Left lobe of liver (tissue), 2 donors: Measurements from ENCODE around the gene OR2A5. TPM values are rescaled to one million over a fixed set of nuclear protein-coding genes. Genes with fewer than 3 reads are reported as not detected.
"Not testable (repeated sequence)": the region's sequence is repeated elsewhere in the genome, so short reads cannot be mapped to it uniquely, and the experiment has no call there.

ENCODE experiments used
- ATAC-seq: fragments of 200-7000 bp; cut with Tn5 transposase; one replicate; pipeline ENCODE4 v1.9.1; 2020; ENCODE audit warnings: mild to moderate bottlenecking, moderate library complexity
- DNase-seq: peaks from one replicate; pipeline ENCODE4 v3.0.0-alpha.2; 2020; ENCODE audit warnings: low spot score
- total RNA-seq: library from RNA; stranded (reverse); gene quantifications from one replicate; pipeline ENCODE4 v1.2.1, GENCODE V29; 2021
- donor health status: DM: no; HTN: no; CAD: no; lungs with moderate emphysema.
- donor health status: DM: no; HTN: yes; CAD: no.

OR2A5 gene
- total RNA-seq, 1 donor from 2014 or later, result not detected

GRCh38 chr7:144032985-144033709 is 15.6 kb upstream of the OR2A5 start:
- ATAC-seq (no peak), DNase-seq (no peak)

DNA sequence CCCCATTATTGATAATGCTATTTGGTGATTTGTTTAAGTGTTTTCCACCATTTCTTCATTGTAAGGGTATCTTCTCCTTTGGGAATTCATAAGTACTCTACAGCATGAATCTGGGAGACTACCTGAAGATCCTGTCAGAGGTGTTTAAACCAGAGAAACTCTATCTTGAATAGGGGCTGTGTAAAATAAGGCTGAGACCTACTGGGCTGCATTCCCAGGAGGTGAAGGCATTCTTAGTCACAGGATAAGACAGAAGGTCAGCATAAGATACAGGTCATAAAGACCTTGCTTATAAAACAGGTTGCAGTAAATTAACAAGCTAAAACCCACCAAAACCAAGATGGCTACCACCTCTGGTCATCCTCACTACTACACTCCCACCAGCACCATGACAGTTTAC is 13.4 kb upstream of the OR2A5 start:
- DNase-seq, result no peak
- ATAC-seq, result no peak

DNA sequence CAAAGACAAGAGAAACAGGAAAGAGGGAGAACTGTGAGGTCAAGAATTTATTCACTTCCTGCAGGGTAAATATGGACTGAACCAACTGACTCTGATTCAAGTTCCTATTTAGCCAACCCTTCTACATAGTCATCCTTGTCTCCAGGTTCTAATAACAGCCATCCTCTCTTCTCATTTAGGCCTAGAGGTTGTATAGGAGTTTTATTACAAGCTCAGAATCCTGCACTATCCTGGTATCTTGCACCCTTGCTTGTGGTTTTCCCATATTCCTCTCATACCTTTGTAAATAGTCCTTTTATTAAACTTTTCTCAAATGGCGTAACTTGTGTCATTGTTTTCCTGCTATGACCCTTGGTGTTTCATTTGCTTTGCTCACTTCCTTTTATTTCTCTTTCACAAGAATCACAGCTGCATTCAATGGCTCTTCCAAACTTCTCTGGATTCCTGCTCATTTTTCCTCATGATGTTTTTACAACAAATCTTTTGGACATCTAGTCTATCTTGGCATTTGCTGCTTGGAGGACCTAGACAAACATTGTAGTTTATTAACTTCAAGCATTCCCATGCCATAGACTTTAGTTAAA is 12.4 kb upstream of the OR2A5 start:
- ATAC-seq (no peak), DNase-seq (no peak)

GRCh38 chr7:144037414-144038035 is 11.2 kb upstream of the OR2A5 start:
- ATAC-seq, result no peak
- DNase-seq, result no peak

- no peak for ATAC-seq
Measured at GRCh38 chr7:144038887-144039286, 9.9 kb upstream of the OR2A5 start.

DNA sequence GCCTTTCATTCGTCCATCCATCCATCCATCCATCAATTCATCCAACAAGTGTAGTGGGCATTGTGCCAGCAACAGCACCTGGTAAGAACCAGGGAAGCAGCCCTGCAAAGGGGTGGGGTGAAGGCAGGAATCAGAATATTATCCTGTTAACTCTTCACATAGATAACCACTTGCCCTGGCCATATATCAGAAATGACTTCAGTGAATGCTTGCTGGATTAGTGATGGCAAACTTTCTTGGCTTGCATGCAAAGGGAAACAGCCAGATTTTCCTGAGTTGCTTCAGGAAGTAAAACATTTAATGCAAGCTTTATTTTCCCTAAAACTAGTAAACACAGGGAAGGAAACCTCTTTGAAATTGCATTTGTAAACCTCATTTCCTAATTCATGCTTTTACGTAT is 743 bp downstream of the OR2A5 start:
- ATAC-seq (no peak), DNase-seq (no peak)

More at GRCh38 chr7:144038887-144039286, 9.9 kb upstream of the OR2A5 start:
- no peak for DNase-seq

- DNase-seq, result no peak
- no peak for ATAC-seq
Measured at GRCh38 chr7:144050093-144050492, 1.3 kb downstream of the OR2A5 start.

- not testable (repeated sequence) for DNase-seq, ATAC-seq
Measured at GRCh38 chr7:144050884-144051283, 2.1 kb downstream of the OR2A5 start.

- no peak for DNase-seq
- ATAC-seq, result no peak
Measured at GRCh38 chr7:144057954-144058353, 9.2 kb downstream of the OR2A5 start.

- DNase-seq, result no peak
- ATAC-seq, result no peak
Measured at GRCh38 chr7:144063710-144064109, 15.0 kb downstream of the OR2A5 start.

DNA sequence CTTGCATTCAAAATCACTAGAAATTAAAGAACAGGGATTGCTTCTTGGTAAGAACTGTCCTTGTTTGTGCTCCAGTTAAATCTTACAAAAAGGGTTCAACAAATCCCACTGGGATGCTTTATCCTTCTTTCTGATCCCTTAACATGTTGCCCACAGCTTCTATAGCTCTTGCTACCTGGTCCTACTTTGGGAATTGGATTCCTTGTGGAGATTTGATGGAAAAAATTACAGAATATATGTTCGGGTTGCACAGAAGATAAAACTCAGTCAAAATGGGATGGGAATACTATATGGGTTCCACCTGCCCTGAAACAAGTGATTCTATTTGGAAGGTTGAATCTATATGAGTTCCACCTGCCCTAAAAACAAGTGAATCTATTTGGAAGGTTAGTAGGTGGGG is 20.8 kb downstream of the OR2A5 start, which contains the start of gene OR2A25:
OR2A25 (plus strand) TSS at position 301 of the 400 bp plus-strand sequence. CDS start 4,409 bp downstream, outside the sequence.
- ATAC-seq (no peak), DNase-seq (no peak)

- ATAC-seq (no peak), DNase-seq (no peak)
Measured at GRCh38 chr7:144069953-144070352, 21.2 kb downstream of the OR2A5 start.

DNA sequence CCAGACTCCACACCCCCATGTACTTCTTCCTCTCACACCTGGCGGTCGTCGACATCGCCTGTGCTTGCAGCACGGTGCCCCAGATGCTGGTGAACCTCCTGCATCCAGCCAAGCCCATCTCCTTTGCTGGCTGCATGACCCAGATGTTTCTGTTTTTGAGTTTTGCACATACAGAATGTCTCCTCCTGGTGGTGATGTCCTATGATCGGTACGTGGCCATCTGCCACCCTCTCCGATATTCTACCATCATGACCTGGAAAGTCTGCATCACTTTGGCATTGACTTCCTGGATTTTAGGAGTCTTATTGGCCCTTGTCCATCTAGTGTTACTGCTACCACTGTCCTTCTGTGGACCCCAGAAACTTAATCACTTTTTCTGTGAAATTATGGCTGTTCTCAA is 25.6 kb downstream of the OR2A5 start:
- DNase-seq, result no peak
- no peak for ATAC-seq

GRCh38 chr7:144085978-144086377 is 37.2 kb downstream of the OR2A5 start, which contains the start of gene OR2A12:
Gene OR2A12, plus strand, starts transcription at chr7:144086278. Its CDS starts 8,830 bp downstream, at chr7:144095108.
- ATAC-seq (no peak), DNase-seq (no peak)

- ATAC-seq (no peak), DNase-seq (no peak)
Measured at GRCh38 chr7:144086730-144087129, 38.0 kb downstream of the OR2A5 start.

DNA sequence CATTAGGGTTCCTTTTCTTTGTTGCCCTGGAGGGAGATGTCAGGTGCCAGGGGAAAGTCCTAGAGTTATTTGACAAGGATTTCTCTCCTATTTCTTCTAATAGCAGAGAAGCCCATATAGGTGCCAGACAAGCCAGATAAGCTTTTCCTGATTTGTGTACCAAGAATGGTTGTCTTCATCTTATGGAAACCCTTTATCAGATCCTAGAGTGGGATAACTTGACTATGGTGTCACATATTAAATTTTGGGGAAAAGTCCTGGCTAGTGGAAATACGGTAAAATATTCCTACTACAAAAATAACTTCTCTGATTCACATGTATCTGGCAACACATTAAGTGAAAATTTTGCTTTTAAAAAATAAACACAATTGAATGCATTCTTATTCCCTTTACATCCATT is 38.5 kb downstream of the OR2A5 start:
- DNase-seq (no peak), ATAC-seq (no peak)

- ATAC-seq (no peak), DNase-seq (no peak)
Measured at GRCh38 chr7:144090667-144091066, 41.9 kb downstream of the OR2A5 start.

DNA sequence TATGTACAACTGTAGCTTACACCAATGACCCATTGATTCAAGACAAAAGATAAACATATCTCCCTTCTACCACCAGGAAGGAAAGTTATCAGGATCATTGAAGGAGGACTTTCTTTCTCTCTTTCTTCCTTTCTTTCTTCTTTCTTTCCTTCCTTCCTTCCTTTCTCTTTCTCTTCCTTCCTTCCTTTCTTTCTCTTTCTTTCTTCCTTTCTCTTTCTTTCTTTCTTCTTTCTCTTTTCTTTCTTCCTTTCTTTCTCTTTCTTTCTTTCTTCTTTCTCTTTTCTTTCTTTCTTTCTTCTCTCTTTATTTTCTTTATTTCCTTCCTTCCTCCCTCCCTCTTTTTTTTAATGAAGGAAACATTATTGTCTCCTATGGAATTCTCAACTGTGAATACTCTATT is 50.0 kb downstream of the OR2A5 start:
- no peak for DNase-seq
- no peak for ATAC-seq

- ATAC-seq, result no peak
- no peak for DNase-seq
Measured at GRCh38 chr7:144100607-144101006, 51.9 kb downstream of the OR2A5 start.

DNA sequence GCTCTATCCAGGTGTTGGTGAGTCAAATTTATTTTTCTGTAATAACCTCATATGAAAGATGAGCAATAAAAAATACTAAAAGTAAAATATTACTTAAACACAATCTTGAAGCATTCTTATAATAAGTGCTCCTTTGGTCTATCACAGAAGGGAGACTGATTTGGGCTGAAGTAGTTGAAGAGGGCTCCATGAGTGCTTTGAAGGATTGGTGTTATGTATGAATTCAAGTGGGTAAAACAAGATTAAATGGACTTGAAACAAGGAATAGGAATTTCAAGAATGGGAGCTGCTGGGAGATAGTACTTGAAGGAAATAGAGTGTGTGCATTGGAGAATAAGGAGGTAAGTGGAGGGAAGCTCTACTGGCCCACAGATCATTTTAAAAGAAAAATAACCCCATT is 53.3 kb downstream of the OR2A5 start:
- ATAC-seq (no peak), DNase-seq (no peak)

DNA sequence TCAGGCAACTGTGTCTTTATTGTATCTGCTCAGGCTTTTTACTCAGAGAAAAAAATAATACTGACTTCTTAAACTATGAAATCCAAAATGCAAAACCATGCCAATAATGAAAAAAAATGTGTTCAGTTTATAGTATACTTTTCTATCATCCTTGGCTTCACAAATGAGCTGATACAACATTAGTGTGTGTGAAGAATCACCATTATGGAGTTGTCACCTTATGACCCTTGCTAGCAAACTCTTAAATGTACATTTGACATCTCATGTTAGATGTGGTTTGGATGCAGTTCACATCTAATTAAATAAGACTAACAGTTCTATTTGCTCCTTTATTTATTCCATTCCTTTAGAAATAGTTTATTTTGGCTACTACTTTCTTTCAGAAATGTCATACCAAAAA is 56.5 kb downstream of the OR2A5 start:
- no peak for DNase-seq
- no peak for ATAC-seq
